HG03457 (cell line): ENCODE results near the gene TMEM132D.

ENCODE experiments used
- ATAC-seq: cut with Tn5 transposase; IDR thresholded peaks from one replicate; pipeline ENCODE4 v1.9.1; 2021; ENCODE audit warnings: moderate number of reproducible peaks; ENCODE audit not compliant: unreplicated experiment

Gene TMEM132D

GRCh38 chr12:129672110-129672509 lies 231.7 kb downstream of the TMEM132D start:
- no peak for ATAC-seq

DNA sequence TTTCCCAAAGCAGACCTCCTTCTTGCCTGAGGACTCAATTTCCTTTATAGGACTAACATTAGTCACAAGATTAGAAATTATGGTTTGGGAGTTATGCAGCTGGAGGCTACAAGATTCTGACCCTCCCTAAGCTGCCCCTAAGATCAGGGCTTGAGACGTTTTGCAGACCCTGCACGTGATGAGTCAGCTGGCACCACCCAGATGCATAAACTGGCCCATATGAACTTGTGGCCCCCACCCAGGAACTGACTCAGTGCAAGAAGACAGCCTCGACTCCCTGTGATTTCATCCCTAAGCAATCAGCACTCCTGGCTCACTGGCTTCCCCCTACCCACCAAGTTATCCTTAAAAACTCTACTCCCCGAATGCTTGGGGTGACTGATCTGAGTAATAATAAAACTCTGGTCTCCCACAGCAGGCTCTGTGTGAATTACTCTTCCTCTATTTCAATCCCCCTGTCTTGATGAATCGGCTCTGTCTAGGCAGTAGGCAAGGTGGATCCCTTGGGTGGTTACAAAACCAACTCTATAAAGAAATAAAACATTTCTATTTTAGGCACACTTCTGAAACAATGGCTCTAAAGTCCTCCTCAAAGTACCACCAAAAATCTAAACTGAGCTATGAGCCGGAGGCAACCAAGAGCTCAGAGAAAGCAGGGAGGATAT lies 233.4 kb downstream of the TMEM132D start:
- ATAC-seq: no peak

GRCh38 chr12:129665414-129665813 lies 238.4 kb downstream of the TMEM132D start:
- ATAC-seq: no peak

- no peak for ATAC-seq
Observed at GRCh38 chr12:129662234-129662633, 241.6 kb downstream of the TMEM132D start.

GRCh38 chr12:129660946-129661345 lies 242.9 kb downstream of the TMEM132D start:
- no peak for ATAC-seq

DNA sequence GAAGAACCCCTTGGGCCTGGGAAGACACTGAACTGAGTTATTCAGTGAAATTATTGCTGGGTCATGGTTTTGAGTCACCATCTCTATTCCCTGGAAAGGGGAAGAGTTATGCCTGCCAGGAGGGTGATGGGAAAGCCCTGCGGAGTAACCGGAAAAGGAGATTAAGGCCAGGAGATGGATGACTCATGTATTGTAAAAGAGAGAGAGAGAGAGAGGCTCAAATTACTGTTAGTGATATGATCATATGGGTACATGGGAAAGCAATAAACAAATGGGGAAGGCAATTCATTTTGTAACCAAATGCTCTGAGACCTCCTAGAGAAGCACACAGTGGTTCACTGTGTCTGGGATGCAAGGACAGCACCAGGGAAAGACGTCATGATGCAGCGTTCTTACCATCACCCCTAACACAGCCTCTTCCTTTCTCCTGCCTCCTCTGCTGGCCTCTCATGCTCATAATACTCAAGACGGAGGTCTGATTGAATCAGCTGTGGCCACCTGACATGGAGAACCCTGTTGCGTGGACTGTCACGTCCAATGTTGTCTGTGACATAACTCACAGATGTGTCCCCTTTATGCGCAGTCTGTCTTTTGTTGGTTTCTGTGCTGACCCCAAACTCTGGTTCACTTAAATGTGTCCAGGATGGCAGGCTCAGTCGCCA lies 243.7 kb downstream of the TMEM132D start:
- no peak for ATAC-seq

DNA sequence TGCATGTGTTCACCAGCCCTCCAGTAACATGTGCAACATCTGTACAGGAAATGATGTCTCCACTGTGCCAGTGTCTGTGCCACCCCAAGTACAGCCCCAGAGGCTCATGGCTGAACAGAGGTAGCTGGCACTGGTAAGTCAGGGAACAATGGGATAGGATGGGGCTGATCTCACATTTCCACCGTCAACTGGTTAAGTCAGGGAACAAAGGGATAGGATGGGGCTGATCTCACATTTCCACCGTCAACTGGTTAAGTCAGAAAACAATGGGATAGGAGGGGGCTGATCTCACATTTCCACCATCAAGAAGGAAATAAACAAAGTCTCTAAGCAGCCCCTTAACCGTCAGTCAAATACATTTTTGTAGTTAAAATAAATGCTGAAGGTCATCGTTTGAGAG lies 246.6 kb downstream of the TMEM132D start:
- no peak for ATAC-seq

- no peak for ATAC-seq
Observed at GRCh38 chr12:129651951-129652350, 251.9 kb downstream of the TMEM132D start.

- no peak for ATAC-seq
Observed at GRCh38 chr12:129641926-129642325, 261.9 kb downstream of the TMEM132D start.

DNA sequence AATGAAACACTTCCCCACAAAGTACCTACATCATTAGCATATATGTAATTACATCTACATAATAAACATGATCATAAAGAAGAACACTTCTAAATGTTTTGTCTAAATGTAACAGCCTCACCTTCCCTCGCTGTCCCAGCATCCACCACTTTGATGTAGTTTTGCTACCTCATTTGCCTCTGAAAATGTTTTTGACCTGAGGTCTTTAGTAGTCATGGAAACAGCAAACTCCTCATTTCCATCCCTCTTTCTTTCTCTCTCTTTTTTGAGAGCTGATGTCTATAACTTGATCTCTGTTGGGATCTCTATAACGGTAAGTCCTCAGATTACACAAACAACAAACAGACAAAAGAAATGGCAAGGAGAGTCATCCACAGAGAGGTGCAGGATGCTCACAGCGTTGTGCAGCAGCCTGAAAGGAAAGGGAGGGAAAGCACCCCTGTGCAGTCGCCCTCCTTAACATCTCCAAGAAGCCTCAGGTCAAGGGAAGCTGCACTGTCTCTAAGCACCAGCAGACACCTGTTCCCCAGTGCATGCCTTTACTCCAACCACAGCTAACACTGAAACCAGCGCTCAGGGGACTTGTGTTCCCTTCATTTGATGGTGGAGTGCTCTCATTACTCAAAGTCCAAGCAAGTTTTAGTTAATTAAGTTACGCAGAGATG lies 268.7 kb downstream of the TMEM132D start:
- no peak for ATAC-seq

- no peak for ATAC-seq
Observed at GRCh38 chr12:129631316-129631715, 272.5 kb downstream of the TMEM132D start.

DNA sequence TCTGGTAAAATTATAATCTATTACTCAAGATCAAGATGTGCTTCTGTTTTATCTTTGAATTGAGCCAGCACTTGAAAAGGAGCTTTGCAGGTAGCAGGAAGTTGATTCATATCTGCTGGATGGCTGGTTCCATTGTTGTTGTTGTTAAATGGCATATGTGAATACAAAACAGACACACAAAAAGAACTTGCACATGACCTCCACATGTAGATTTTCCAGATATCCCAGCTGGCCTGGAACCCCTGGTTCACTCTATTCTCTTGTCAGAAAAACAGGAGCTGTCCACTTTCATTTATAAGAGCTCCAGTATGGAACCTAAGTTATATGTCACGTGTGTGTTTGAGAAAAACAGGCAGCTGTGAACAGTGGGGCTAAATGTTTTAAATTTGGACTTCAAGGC lies 273.9 kb downstream of the TMEM132D start:
- no peak for ATAC-seq

GRCh38 chr12:129622566-129622965 lies 281.3 kb downstream of the TMEM132D start:
- ATAC-seq: no peak

DNA sequence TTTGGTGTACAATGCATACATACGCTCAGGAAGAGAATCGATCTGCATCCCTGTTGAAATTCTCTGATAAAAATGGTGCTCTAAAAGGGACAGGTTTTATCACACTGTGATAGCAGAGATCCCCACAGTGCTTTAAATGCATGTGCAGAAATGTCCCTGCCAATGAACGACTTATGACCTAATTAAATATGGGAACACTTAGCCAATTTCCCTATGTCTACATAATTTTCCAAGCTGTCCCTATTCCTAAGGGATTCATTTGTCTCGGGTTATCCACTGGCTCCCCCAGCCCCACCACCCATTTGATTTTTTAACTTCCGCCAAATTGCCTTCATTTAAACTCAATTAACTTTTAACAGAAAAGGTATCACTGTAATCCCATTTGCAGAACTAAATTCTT lies 284.6 kb downstream of the TMEM132D start:
- no peak for ATAC-seq

GRCh38 chr12:129617849-129618248 lies 286.0 kb downstream of the TMEM132D start:
- ATAC-seq: no peak

GRCh38 chr12:129615001-129615400 lies 288.8 kb downstream of the TMEM132D start:
- no peak for ATAC-seq

DNA sequence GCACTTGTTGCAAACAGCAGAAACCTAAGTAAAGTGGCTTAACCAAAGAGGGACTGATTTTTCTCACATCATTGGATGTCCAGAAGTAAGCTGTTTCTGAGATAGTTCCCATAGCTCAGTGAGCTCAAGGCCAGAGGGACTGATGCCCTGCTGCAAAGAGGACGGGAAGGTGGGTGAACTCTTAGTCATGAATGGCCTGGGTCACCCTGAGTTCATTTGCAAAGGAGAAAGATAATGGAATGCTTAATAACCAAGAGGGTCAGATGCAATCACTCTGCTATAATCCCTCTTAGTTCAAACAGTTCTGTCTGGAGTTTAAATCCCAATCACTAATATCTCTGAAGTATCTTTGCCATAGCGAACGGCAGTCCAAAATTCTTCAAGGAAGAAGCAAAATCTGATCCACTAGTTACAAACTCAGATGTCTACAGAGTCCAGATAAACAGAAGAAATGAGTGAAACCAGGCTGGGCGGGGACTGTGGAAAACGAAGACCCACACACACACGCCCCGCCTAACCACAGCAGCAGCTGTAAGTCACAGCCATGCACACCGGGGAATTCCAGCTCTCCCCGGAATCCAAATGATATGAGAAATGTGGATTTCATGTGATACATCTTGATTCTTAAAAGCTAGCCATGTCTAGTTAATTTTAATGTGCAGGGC lies 289.5 kb downstream of the TMEM132D start:
- no peak for ATAC-seq

GRCh38 chr12:129613314-129613713 lies 290.5 kb downstream of the TMEM132D start:
- ATAC-seq: no peak

DNA sequence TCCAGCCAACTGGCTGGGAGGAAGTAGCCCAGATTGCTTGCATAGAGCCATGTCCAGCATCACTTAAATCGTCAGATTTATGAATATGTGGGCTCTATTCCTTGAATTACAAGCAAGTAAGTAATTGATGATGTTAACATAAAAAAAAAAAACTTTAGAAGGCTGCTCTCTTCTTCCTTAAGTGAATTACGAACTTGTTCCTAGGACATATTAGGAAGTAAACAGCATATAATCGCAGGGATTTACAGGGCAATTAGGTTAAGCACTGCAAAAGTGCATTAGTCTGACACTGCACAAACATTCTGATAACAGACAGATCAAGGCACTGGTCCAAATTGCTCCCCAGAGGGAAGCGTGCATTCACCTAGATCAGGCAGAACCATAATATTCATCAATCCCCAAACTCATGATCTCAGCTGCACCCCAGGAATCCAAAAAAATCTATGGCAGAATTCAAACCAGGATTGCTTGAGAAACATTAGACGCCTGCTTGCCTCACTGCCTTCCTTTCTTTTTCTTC lies 293.2 kb downstream of the TMEM132D start:
- no peak for ATAC-seq

DNA sequence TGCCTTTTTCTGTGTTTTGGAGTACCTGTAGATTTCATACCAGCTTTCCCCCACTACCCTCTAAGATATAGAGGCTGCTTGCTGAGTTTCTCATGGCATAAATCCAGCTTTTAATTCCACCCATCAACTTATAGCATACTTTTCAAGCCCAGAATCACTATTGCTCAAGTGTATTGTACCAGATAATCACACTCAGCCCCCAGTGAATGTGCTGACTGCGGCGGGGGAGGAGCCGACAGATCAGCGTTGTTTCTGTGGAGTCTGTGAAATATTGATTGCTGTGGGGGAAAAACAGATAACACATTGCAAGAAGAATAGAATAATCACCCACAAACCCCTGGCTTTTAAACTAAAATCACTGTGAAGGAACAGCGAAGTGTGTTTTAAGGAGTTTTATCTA lies 296.1 kb downstream of the TMEM132D start:
- ATAC-seq: no peak

DNA sequence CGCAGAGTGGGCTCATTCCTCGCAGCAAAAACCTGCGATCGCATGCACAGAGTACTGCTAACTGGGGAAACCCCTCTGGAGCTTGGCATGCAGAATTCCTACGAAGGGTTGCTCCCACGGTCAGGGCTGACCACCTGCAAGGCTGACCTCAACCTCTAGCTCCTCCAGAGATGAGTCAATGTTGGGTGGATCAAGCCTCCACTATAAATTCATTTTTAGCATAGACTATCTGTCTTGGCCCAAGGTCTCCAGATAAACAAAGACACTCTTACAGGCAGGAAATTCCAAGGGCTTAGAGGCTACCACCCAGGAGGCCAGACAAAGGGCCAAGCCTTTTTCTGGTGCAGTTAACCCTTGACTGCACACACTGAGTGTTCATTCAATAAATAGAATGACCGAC lies 296.5 kb downstream of the TMEM132D start:
- no peak for ATAC-seq
